Gastrocnemius medialis (tissue), 4 donors: ENCODE results near the gene RIMKLA. TPM values are rescaled to one million over a fixed set of nuclear protein-coding genes. Genes with fewer than 3 reads are reported as not detected.

Experiments used
- ATAC-seq, 2 donors: fragments of 150-250 bp; one replicate each; pipeline ENCODE4 v1.9.1; 2016
- DNase-seq, 2 donors: peaks; one replicate each; pipeline ENCODE4 v3.0.0-alpha.2; 2019
- H3K27ac ChIP-seq, 4 donors: fragments of 200-600 bp; sonication (generic); 1 replicate in 1 of 4; 2 replicates in 3 of 4; pipeline ENCODE4 v1.5.1; 2016 to 2018; ENCODE audit warnings: mild to moderate bottlenecking in 2 of 4, moderate library complexity in 1 of 4
- H3K27me3 ChIP-seq, 3 donors: fragments of 200-600 bp; sonication (generic) in 2 of 3; 1 replicate in 1 of 3; 2 replicates in 2 of 3; pipeline versions ENCODE4 v1.5.1 to v1.6.0; 2016 to 2019; ENCODE audit warnings: mild to moderate bottlenecking in 1 of 3, moderate library complexity in 1 of 3
- H3K36me3 ChIP-seq, 2 donors: fragments of 200-600 bp; sonication (generic) in 1 of 2; one replicate each; pipeline ENCODE4 v1.5.1; 2017 to 2018
- H3K4me1 ChIP-seq, 2 donors: fragments of 200-600 bp; sonication (generic) in 1 of 2; one replicate each; pipeline ENCODE4 v1.5.1; 2016 to 2017; ENCODE audit warnings: mild to moderate bottlenecking in 2 of 2
- H3K4me3 ChIP-seq, 4 donors: fragments of 200-600 bp; sonication (generic) in 3 of 4; 1 replicate in 1 of 4; 2 replicates in 3 of 4; pipeline ENCODE4 v1.5.1; 2016 to 2019; ENCODE audit warnings: mild to moderate bottlenecking in 2 of 4
- H3K9me3 ChIP-seq, 3 donors: fragments of 200-600 bp; sonication (generic) in 2 of 3; 1 replicate in 1 of 3; 2 replicates in 2 of 3; pipeline ENCODE4 v1.5.1; 2016 to 2019
- POLR2A ChIP-seq, 2 donors: fragments of 450-650 bp; IDR thresholded peaks; one replicate each; pipeline ENCODE4 v1.6.1; 2017; ENCODE audit warnings: antibody characterized with exemption in 2 of 2, mild to moderate bottlenecking in 2 of 2, moderate library complexity in 2 of 2
- in situ Hi-C, 4 donors: fragments of 200-750 bp; cut with MboI; loops; one replicate each; pipeline versions ENCODE4 v1.15.0 to v1.8.0; 2017; ENCODE audit warnings: low sequenced_read_pairs in 4 of 4
- intact Hi-C: fragments of 100-400 bp; cut with DNase I; formaldehyde crosslinking; loops from one replicate; pipeline ENCODE4 v1.15.1; 2023; ENCODE audit warnings: low total_unique reads
- total RNA-seq, 4 donors: library from RNA; depleted of rRNA; stranded (reverse); fragments of >200 nt; gene quantifications; one replicate each; pipeline versions ENCODE4 v1.1.0 to v1.2.3, GENCODE V29; 2016
- TF ChIP-seq, protein P1 (sequence below), 5 experiments: fragments of 450-650 bp in 3 of 5; fragments of 200-600 bp in 2 of 5; sonication (generic) in 2 of 5; IDR thresholded peaks in 4 of 5; conservative IDR thresholded peaks in 1 of 5; 1 replicate in 4 of 5; 2 replicates in 1 of 5; pipeline ENCODE4 v1.5.1; 2016 to 2019; ENCODE audit warnings: antibody characterized with exemption in 5 of 5, mild to moderate bottlenecking in 3 of 5, moderate library complexity in 3 of 5

The RIMKLA gene
- total RNA-seq, 4 donors from 2014 or later = 0.78 to 1.2 (median 0.85) TPM

DNA sequence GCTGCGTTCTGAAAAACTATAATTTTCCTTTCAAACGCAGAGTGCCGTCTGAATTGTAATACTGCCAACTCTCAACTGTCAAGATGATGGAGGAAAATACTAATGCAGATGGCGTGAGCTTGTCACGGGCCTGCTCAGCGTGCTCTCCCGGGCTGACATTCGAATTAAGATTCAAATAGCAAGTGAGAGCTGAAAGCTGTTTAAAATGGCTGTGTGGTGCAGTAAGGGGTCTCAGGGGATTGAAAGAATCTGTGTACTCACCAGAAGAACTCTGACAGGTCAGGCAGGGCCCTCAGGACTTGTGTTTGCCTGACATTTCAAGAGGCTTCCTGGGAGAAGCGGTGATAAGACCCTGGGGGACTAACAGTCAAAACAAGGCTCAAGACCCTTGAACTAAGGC is 42.1 kb downstream of the RIMKLA start:
- Histone ChIP-seq H3K27me3 (peaks cover 0 to 2% (median 0%) of the 10 kb centered on the region in 3 donors), H3K27ac (no peak overlapping the region), H3K36me3 (no peaks in the 10 kb centered on the region), H3K9me3 (no peaks in the 10 kb centered on the region), H3K4me3 (no peak overlapping the region), H3K4me1 (peaks cover 9 to 12% of the 10 kb centered on the region in 2 donors)
- intact Hi-C loops (no loop called here), in situ Hi-C loops (no loop called here)
- no peak for ATAC-seq
- no peak for DNase-seq
- TF ChIP-seq, protein P1, sequence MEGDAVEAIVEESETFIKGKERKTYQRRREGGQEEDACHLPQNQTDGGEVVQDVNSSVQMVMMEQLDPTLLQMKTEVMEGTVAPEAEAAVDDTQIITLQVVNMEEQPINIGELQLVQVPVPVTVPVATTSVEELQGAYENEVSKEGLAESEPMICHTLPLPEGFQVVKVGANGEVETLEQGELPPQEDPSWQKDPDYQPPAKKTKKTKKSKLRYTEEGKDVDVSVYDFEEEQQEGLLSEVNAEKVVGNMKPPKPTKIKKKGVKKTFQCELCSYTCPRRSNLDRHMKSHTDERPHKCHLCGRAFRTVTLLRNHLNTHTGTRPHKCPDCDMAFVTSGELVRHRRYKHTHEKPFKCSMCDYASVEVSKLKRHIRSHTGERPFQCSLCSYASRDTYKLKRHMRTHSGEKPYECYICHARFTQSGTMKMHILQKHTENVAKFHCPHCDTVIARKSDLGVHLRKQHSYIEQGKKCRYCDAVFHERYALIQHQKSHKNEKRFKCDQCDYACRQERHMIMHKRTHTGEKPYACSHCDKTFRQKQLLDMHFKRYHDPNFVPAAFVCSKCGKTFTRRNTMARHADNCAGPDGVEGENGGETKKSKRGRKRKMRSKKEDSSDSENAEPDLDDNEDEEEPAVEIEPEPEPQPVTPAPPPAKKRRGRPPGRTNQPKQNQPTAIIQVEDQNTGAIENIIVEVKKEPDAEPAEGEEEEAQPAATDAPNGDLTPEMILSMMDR (IDR thresholded peaks at IDR 0.05 in 4 of 5, conservative IDR thresholded peaks at IDR 0.05 in 1 of 5) = no peak
- TF ChIP-seq POLR2A (IDR thresholded peaks at IDR 0.05) = no peak

DNA sequence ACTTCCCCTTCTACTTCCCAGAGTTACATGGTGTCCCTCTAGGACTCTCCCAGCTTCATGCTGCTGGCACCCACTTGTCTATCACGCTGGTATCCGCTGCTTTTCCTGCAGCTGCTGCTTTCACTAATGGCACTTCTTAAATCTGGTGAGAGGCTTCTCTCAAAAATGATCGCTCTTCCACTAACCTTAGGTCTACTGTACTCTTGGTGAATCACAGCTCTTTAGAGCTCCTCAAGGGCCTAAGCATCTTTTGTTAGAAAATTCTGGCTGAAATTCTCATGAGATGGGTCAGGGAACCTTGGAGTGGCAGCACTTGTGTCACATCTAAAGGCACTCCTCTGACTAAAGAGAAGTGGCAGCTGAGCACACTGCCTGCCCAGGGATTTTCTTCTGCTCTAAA is 43.1 kb downstream of the RIMKLA start:
- intact Hi-C loops (no loop called here), in situ Hi-C loops (no loop called here)
- TF ChIP-seq, protein P1 (IDR thresholded peaks at IDR 0.05 in 4 of 5, conservative IDR thresholded peaks at IDR 0.05 in 1 of 5) = no peak
- no peak for TF ChIP-seq POLR2A (IDR thresholded peaks at IDR 0.05)
- H3K9me3 ChIP-seq = no peaks in the 10 kb centered on the region
- ATAC-seq (no peak), DNase-seq (no peak)
- peaks cover 9 to 12% of the 10 kb centered on the region in 2 donors for H3K4me1 ChIP-seq
- no peak overlapping the region for H3K27ac ChIP-seq
- H3K4me3 ChIP-seq = no peak overlapping the region
- H3K27me3 ChIP-seq = peaks cover 0 to 2% (median 0%) of the 10 kb centered on the region in 3 donors
- H3K36me3 ChIP-seq = no peaks in the 10 kb centered on the region

DNA sequence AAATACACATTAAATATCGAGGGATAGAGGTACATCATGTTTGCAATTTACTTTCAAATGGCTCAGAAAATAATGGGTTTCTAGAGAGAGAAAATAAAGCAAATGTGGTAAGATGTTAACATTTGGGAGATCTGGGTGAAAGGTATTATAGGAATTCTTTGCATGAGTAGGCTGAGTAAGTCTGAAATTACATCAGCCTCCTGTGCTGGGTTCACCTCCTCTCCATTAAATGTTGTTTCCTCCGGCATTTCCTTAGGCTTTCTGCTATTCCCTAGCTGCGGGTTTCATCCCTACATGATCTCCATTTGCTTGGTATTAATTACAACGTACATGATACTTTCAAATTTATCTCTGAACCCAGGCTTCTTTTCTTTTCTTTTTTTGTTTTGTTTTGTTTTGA is 43.6 kb downstream of the RIMKLA start:
- Histone ChIP-seq H3K4me1 (peaks cover 9 to 12% of the 10 kb centered on the region in 2 donors), H3K27me3 (peaks cover 0 to 2% (median 0%) of the 10 kb centered on the region in 3 donors), H3K27ac (no peak overlapping the region), H3K9me3 (no peaks in the 10 kb centered on the region), H3K36me3 (no peaks in the 10 kb centered on the region), H3K4me3 (no peak overlapping the region)
- no peak for TF ChIP-seq POLR2A (IDR thresholded peaks at IDR 0.05)
- TF ChIP-seq, protein P1 (IDR thresholded peaks at IDR 0.05 in 4 of 5, conservative IDR thresholded peaks at IDR 0.05 in 1 of 5) = no peak
- intact Hi-C loops = no loop called here
- DNase-seq (no peak), ATAC-seq (no peak)
- in situ Hi-C loops = no loop called here

DNA sequence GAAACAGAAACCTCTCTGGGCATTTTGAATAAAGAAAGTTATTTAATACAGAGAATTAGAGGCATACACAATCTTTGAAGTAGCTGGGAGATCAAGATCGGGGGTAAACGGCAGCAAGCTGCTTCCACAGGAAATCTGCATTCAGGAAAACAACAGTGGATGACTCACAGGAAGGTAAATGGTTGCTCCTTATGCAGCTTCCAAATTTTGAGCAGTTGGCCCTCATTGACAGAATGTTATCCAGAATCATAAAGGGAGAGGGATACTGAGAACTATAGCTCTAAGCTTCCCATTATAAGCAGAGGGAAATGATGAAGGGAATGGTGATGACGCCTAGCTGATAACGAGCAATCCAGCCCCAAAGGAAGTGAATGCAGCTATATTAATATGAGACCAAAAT is 46.6 kb downstream of the RIMKLA start:
- in situ Hi-C loops = no loop called here
- no peaks in the 10 kb centered on the region for H3K9me3 ChIP-seq
- intact Hi-C loops = no loop called here
- TF ChIP-seq, protein P1 (IDR thresholded peaks at IDR 0.05 in 4 of 5, conservative IDR thresholded peaks at IDR 0.05 in 1 of 5) = no peak
- no peak for TF ChIP-seq POLR2A (IDR thresholded peaks at IDR 0.05)
- no peak overlapping the region for H3K27ac ChIP-seq
- DNase-seq (no peak), ATAC-seq (no peak)
- no peaks in the 10 kb centered on the region for H3K4me1 ChIP-seq
- H3K36me3 ChIP-seq = no peaks in the 10 kb centered on the region
- no peak overlapping the region for H3K4me3 ChIP-seq
- H3K27me3 ChIP-seq = no peaks in the 10 kb centered on the region

DNA sequence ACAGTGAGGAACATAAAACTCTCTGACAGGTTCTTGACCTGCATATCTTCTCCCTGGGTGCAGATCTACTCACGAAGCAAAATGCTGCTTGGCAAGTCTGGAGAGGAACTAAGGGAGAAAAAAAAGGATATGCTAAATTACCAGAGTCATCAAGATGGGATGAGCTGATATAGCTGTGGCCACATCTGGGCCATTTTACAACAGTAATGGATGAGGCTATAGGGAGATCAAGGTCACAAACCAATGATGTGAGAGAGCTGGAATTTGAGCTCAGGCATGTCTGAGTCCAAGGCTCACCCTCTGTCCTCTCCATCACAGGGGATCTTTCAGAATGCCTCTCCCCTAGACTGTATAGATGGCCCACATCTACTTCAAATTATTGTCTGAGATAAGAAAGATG is 49.0 kb downstream of the RIMKLA start:
- H3K27me3 ChIP-seq = no peaks in the 10 kb centered on the region
- no peak overlapping the region for H3K4me3 ChIP-seq
- no peaks in the 10 kb centered on the region for H3K36me3 ChIP-seq
- ATAC-seq (no peak), DNase-seq (no peak)
- no peak overlapping the region for H3K27ac ChIP-seq
- TF ChIP-seq, protein P1 (IDR thresholded peaks at IDR 0.05 in 4 of 5, conservative IDR thresholded peaks at IDR 0.05 in 1 of 5) = no peak
- no peak for TF ChIP-seq POLR2A (IDR thresholded peaks at IDR 0.05)
- intact Hi-C loops = no loop called here
- H3K4me1 ChIP-seq = no peaks in the 10 kb centered on the region
- H3K9me3 ChIP-seq = no peaks in the 10 kb centered on the region
- in situ Hi-C loops = no loop called here
